HG03159 (cell line): ENCODE results near the gene AMTN.

Source experiments
- ATAC-seq: cut with Tn5 transposase; IDR thresholded peaks from one replicate; pipeline ENCODE4 v1.9.1; 2021; ENCODE audit warnings: mild to moderate bottlenecking, moderate library complexity; ENCODE audit not compliant: unreplicated experiment

The AMTN gene

GRCh38 chr4:70559211-70559830 is 41.0 kb downstream of the AMTN start:
- ATAC-seq: peak; percentile 65

- ATAC-seq: no peak
Measured at GRCh38 chr4:70559924-70560323, 41.6 kb downstream of the AMTN start.

GRCh38 chr4:70564033-70564432 is 45.7 kb downstream of the AMTN start:
- ATAC-seq: no peak

- no peak for ATAC-seq
Measured at GRCh38 chr4:70570796-70571195, 52.4 kb downstream of the AMTN start.

- ATAC-seq: no peak
Measured at GRCh38 chr4:70571772-70572171, 53.4 kb downstream of the AMTN start.

GRCh38 chr4:70575964-70576363 is 57.6 kb downstream of the AMTN start:
- ATAC-seq: no peak

- no peak for ATAC-seq
Measured at GRCh38 chr4:70577220-70577927, 59.0 kb downstream of the AMTN start.

- ATAC-seq: peak; percentile 55
Measured at GRCh38 chr4:70581980-70582379, 63.6 kb downstream of the AMTN start.
